SK-N-SH (cell line): ENCODE results near the gene C18orf63.

Source experiments
- CTCF ChIP-seq: fragments of 200-600 bp; sonication (generic); IDR thresholded peaks from 2 replicates; pipeline ENCODE4 v1.6.1; 2017; ENCODE audit warnings: antibody characterized with exemption, mild to moderate bottlenecking, moderate library complexity
- EZH2phosphoT487 ChIP-seq: fragments of 200-600 bp; sonication (generic); IDR thresholded peaks from 2 replicates; pipeline ENCODE4 v1.6.1; 2017; ENCODE audit warnings: low read depth, mixed run types, mild to moderate bottlenecking, antibody characterized with exemption, moderate library complexity, borderline replicate concordance
- PBX3 ChIP-seq: IDR thresholded peaks from 2 replicates; pipeline ENCODE4; 2012
- POLR2AphosphoS5 ChIP-seq: IDR thresholded peaks from 2 replicates; pipeline ENCODE4 v1.6.1; 2012; ENCODE audit warnings: low read depth, low read length
- REST ChIP-seq: IDR thresholded peaks from 2 replicates; pipeline ENCODE4 v1.6.1; 2012; ENCODE audit warnings: mild to moderate bottlenecking, low read depth, low read length, moderate library complexity
- SIN3A ChIP-seq: IDR thresholded peaks from 2 replicates; pipeline ENCODE4 v1.6.1; 2012; ENCODE audit warnings: low read depth, mild to moderate bottlenecking, low read length, moderate library complexity, borderline replicate concordance
- TAF1 ChIP-seq: IDR thresholded peaks from 2 replicates; pipeline ENCODE4 v1.6.1; 2012; ENCODE audit warnings: low read depth, mild to moderate bottlenecking, low read length, moderate library complexity, borderline replicate concordance
- TCF12 ChIP-seq: IDR thresholded peaks from 2 replicates; pipeline ENCODE4 v1.4.0; 2012

DNA sequence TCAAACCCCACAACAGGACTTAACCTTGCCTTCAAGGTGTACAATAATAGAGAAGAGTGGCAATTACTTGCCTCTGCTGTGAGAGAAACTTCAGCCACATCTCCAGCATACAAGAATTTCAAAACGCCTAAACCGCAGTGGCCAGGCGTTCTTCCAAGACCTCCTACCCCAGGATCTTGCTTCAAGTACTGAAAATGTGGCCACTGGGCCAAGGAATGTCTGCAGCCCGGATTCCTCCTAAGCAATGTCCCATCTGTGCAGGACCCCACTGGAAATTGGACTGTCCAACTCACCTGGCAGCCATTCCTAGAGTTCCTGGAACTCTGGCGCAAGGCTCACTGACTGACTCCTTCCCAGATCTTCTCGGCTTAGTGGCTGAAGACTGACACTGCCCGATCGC lies 21.1 kb upstream of the C18orf63 start:
- no peak for TF ChIP-seq CTCF
- TF ChIP-seq TAF1, result no peak
- no peak for TF ChIP-seq TCF12
- no peak for TF ChIP-seq PBX3
- no peak for TF ChIP-seq REST
- no peak for TF ChIP-seq SIN3A
- TF ChIP-seq EZH2phosphoT487, result no peak
- no peak for TF ChIP-seq POLR2AphosphoS5
